ENCODE data around the gene AKAP7.

- TF ChIP-seq CTCF (IDR thresholded peaks at IDR 0.05; ENCODE audit: insufficient read depth, low read depth, low read length) (no peak), EZH2 (IDR thresholded peaks at IDR 0.05; ENCODE audit: insufficient read depth, low read length) (no peak)
Measured at GRCh38 chr6:131206463-131207251, 71.4 kb downstream of the AKAP7 start.
